ENCODE data around the gene NPHP1.

- TF ChIP-seq POLR2A (IDR thresholded peaks at IDR 0.05) (no peak), CTCF (IDR thresholded peaks at IDR 0.05 in 8 of 11, conservative IDR thresholded peaks at IDR 0.05 in 3 of 11) (no peak)
These were observed 103.5 kb downstream of the NPHP1 start for GRCh38 chr2:110101280-110101844.
